GM18858 (cell line): ENCODE measurements around the gene TMEM255B.
"Not testable (repeated sequence)": the region's sequence is repeated elsewhere in the genome, so short reads cannot be mapped to it uniquely, and the experiment has no call there.

Experiments
- ATAC-seq: cut with Tn5 transposase; IDR thresholded peaks from one replicate; pipeline ENCODE4 v1.9.1; 2021; ENCODE audit not compliant: unreplicated experiment

Gene TMEM255B

DNA sequence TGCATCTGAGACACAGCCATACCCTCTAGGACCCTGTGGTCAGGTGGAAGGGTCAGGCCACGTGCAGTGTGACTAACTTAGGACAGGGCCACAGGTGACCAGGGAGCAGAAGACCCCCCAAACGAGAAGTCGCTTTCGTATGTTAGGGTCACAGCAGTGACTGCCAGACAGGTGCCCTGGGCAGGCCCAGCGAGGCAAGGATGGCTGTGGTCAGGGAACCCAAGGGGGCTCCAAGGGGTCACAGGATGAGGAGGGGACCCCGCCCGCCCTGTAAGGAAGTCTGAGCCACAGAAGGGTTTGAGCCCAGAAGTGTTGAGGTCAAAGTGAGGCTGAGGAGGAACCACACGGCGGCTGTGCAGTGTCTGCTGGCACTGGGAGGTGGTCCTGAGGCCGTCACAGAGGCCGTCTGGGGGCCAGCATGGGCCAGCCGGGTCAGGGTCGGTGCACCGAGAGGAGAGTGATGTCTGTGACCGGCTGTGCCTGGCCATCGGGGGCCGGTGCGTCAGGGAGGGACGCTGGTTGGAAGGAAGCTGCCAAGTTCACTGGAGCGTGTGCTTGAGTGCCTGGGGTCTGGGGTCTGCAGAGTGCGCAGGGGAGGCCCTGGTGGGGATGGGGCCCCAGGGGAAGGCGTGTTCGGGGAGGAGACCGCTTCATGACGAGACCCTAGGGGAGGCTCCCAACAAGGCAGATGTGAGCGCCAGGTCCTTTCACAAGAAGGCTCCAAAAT, 24.8 kb upstream of the TMEM255B start:
- ATAC-seq = no peak

DNA sequence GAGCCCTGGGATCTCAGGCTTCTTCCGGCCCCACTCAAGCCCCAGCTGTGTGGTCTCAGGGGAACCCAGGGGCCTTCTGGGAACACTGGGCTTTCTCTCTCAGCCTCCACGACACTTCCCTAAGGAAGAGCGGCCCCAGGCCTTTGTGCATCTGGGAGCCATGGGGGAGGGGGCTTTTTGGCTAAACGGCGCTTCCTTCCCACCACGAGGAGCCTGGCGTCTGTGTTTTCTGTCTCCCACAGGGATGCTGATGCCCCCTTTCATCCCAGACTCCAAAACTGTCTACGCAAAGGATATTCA, 24.2 kb upstream of the TMEM255B start:
- ATAC-seq = no peak

DNA sequence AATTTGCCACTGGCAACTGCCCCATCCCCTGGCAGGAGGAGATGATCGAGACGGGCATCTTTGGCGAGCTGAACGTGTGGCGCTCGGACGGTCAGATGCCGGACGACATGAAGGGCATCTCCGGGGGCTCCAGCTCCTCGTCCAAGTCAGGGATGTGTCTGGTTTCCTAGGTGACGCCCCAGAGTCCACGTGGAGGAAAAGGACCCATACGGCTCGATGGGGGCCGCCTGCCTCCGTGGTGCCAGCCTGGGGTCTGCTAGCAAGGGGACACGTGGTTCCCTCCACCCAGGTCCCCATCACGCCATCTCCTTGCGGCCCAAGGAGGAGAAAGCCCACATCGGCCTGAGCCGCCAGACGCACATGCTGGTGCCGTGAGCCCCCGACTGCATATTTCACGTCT, 23.8 kb upstream of the TMEM255B start:
- no peak for ATAC-seq

GRCh38 chr13:113735750-113736149, 23.3 kb upstream of the TMEM255B start:
- ATAC-seq = no peak

GRCh38 chr13:113736258-113736731, 22.7 kb upstream of the TMEM255B start:
- no peak for ATAC-seq

DNA sequence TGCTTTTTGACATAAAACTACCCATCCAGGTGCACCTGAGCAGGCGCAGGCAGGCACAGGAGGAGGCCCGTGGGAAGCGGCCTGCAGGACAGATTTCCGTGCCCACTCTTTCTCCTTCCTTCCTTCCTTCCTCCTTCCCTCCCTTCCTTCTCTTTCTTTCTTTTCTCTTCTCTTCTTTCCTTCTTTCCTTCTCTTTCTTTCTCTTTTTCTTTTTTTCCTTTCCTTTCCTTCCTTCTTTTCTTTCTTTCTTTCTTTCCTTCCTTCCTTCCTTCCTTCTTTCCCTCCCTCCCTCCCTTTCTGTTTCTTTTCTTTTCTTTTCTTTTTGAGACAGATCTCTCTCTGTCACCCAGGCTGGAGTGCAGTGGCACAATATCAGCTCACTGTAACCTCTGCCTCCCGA, 21.2 kb upstream of the TMEM255B start:
- no peak for ATAC-seq

GRCh38 chr13:113739527-113740285, 19.3 kb upstream of the TMEM255B start:
- ATAC-seq = no peak

DNA sequence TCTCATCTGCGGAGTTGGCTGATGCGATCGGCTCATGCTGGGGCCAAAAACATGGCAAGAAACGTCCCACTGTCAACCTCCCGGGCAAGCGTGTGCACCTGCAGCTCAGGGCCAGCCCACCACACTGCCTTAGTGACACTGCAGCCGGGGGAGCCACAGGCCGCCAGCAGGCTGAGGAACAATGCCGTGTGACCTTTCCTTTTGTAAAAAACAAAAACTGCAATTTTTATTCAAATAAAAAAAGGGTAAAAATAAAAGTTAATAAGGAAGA, 18.8 kb upstream of the TMEM255B start:
- no peak for ATAC-seq

DNA sequence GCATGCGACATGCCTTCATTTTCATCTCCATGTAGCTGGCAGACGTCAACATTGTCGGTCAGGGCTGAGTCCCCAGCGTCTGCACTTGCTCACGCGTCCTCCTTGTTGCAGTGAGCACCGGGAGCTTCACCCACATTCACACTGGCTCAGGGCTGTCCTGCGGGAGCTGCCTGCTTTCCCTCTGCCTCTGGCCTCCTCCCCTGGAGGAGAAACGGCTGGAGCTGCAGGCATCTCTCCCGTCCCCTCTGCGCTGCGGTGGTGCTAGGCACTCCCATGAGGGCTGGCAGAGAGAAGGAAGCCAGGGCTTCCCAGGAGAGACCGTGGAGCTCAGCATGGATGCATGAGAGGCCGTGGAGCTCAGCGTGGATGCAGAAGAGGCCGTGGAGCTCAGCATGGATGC, 18.4 kb upstream of the TMEM255B start:
- ATAC-seq = no peak

DNA sequence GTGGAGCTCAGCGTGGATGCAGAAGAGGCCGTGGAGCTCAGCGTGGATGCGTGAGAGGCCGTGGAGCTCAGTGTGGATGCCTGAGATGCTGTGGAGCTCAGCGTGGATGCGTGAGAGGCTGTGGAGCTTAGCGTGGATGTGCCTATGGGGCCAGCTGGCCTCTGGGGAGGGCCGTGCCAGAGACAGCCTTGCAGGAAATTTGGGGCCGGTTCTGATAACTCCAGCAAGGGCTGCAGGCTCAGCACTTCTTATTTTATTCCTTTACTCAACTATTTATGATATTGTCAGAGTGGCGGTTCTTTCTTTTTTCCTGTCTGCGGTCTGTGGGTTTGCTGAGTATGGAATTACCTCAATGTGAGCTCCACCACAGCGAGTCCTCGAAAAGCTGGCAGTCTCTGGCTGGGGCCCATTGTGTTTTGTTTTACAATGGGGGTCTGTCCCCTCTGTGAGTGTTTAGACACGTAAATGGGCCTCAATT, 17.8 kb upstream of the TMEM255B start:
- no peak for ATAC-seq

GRCh38 chr13:113742000-113742441, 17.0 kb upstream of the TMEM255B start:
- no peak for ATAC-seq

GRCh38 chr13:113742445-113743120, 16.4 kb upstream of the TMEM255B start:
- ATAC-seq = no peak

GRCh38 chr13:113743366-113744195, 15.4 kb upstream of the TMEM255B start:
- ATAC-seq = no peak

GRCh38 chr13:113744197-113745000, 14.6 kb upstream of the TMEM255B start:
- no peak for ATAC-seq

DNA sequence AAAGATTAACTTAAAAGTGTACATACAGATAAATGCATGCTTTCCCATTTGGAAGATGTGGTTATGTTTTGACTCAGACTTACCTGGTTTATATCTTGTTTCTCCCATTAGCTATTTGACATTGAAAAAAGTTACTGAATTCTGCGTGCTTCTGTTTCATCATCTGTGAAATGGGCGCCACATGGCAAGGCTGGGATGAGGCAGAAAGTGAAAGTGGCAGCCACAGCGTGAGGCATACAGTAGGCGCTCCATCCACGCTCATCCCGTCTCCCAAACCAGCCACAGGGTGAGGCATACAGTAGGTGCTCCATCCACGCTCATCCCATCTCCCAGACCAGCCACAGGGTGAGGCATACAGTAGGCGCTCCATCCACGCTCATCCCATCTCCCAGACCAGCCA, 14.0 kb upstream of the TMEM255B start:
- ATAC-seq = no peak

DNA sequence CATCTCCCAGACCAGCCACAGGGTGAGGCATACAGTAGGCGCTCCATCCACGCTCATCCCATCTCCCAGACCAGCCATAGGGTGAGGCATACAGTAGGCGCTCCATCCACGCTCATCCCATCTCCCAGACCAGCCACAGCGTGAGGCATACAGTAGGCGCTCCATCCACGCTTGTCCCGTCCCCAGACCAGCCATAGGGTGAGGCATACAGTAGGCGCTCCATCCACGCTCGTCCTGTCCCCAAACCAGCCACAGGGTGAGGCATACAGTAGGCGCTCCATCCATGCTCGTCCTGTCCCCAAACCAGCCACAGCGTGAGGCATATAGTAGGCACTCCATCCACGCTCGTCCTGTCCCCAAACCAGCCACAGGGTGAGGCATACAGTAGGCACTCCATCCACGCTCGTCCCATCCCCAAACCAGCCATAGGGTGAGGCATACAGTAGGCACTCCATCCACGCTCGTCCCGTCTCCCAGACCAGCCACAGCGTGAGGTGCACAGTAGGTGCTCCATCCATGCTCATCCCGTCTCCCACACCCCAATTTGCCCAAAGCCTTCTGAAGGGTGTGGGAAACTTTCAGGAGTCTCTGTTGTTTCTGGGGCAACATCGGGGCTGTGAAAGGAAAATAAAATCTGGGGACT, 13.4 kb upstream of the TMEM255B start:
- ATAC-seq = not testable (repeated sequence)

DNA sequence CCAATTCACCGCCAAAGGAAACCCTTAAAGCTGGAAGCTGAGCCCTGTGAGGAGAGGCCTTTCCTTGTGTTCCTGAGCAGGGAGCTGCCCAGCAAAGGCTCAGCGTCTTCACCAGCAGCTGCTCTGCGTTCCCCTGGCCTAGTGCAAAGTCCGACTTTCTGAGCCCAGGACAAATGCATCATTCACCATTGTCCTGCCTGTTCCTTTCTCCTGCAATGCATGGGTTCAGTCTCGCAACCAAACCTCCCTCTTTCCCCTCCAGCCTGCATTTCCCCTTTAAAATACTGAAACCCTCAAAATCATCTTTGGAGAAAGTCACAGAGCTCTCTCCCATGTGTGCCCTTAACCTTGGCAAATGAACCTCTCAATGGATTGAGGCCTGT, 12.9 kb upstream of the TMEM255B start:
- ATAC-seq = no peak

- ATAC-seq = no peak
These were observed 12.4 kb upstream of the TMEM255B start for GRCh38 chr13:113746671-113747070.

DNA sequence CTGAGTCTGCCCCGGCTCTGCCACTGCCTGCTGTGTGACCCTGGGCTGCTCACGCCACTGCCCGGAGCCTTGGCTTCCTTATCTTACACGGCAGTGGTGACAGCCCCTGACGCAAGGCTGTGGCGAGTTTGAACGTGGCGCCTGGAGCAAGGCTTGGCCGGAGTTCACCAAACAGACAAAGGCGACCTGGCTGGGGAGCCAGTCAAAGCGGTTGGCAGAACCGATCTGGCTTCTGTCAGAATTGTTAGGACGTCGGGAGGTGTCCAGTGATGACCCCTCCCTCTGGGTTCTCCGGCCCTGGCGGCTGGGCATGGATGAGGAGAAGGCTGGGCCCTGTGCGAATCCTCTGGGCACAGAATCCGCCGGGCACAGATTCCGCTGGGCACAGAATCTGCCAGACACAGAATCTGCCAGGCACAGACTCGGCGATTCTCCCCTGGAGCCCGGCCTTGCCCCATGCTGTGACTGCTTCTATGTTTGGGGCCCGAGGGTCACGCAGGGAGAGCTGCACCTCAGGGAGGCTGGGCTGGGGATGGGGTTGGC, 11.7 kb upstream of the TMEM255B start:
- ATAC-seq = no peak
